Activated gamma-delta T cell (primary cell): ENCODE data around the gene APLP1.
A peak's percentile ranks its signal among the peaks of the same experiment; 100 is the strongest.
"Not testable (repeated sequence)": the region's sequence is repeated elsewhere in the genome, so short reads cannot be mapped to it uniquely, and the experiment has no call there.

Source experiments
- DNase-seq: peaks from one replicate; lab custom pipeline; 2025; lab: John Stamatoyannopoulos, UW

Gene APLP1

DNA sequence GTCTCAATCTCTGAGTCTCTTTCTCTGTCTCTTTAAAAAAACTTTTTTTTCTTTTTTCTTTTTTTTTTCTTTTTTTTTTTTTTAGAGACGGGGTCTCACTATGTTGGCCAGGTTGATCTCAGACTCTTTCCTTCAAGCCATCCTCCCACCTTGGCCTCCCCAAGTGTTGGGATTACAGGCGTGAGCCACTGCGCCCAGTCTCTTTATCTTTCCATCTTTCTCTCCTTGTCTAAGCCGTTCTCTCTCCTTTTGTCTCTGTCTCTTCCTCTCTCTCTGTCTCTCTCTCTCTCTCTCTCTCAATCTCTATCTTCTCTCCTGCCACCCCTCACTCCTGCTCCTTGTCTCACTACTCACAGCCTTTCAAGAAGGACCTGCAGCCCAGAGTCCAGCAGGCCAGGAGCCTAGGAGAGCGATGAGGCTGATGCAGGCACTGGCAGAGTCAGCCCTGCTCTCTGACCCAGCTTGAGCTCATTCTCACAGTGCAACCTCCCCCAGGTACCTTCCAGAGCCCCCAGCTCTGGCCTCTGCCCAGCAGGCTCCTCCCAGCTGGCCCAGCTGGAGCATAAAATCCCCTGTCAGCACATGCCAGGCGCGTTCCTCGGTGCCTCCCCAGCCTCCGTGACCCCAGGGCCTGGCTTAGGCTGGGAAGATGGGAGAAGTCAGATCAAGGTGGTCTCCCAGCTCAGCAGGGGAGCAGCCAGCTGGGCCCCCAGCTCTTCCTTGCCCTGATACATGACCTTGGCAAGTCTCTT lies 16.2 kb upstream of the APLP1 start, which contains the start of gene NPHS1:
Gene NPHS1 (minus strand): TSS at position 476 of the 752 bp plus-strand sequence. CDS start 667 bp downstream, outside the sequence.
- DNase-seq: no peak

GRCh38 chr19:35853038-35853756 lies 15.2 kb upstream of the APLP1 start:
- no peak for DNase-seq

- no peak for DNase-seq
These were observed 11.7 kb upstream of the APLP1 start, which contains the start of gene KIRREL2 for GRCh38 chr19:35856546-35857149. Gene KIRREL2, plus strand, starts transcription at chr19:35856911. Its CDS starts 209 bp downstream, at chr19:35857120.

GRCh38 chr19:35858311-35858710 lies 10.1 kb upstream of the APLP1 start:
- no peak for DNase-seq

- no peak for DNase-seq
These were observed 9.0 kb upstream of the APLP1 start for GRCh38 chr19:35859414-35859813.

DNA sequence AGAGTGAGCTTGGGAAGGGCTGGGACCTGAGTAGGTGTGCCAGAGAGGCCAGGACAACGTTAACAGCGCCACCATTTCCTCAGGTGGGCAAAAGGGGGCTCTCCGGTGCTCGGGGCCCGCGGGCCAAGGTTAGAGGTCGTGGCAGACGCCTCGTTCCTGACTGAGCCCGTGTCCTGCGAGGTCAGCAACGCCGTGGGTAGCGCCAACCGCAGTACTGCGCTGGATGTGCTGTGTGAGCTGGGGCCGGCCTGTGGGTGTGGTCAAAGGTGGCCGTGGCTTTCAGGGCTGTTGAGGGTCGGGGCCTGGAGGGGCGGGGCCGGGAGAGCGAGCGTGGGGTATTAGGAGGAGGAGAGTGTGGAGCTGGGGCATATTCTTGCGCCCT lies 7.9 kb upstream of the APLP1 start:
- no peak for DNase-seq

- no peak for DNase-seq
These were observed 7.3 kb upstream of the APLP1 start for GRCh38 chr19:35860818-35861639.

GRCh38 chr19:35861640-35862160 lies 6.7 kb upstream of the APLP1 start:
- no peak for DNase-seq

- DNase-seq: no peak
These were observed 5.8 kb upstream of the APLP1 start for GRCh38 chr19:35862528-35862927.

DNA sequence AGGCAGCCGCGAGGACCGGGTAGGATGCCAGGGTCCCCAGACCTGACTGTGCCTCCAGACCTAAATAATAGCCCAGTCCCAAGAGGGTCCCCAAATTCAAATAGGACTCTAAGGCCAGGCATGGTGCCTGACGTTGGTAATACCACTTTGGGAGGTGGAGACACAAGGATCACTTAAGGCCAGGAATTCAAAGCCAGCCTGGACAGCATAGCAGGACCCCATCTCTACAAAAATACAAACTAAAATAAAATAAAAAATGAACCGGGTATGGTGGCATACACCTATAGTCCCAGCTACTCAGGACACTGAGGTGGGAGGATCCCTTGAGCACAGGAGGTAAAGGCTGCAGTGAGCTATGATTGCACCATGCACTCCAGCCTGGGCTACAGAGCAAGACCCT lies 5.4 kb upstream of the APLP1 start:
- DNase-seq: no peak

DNA sequence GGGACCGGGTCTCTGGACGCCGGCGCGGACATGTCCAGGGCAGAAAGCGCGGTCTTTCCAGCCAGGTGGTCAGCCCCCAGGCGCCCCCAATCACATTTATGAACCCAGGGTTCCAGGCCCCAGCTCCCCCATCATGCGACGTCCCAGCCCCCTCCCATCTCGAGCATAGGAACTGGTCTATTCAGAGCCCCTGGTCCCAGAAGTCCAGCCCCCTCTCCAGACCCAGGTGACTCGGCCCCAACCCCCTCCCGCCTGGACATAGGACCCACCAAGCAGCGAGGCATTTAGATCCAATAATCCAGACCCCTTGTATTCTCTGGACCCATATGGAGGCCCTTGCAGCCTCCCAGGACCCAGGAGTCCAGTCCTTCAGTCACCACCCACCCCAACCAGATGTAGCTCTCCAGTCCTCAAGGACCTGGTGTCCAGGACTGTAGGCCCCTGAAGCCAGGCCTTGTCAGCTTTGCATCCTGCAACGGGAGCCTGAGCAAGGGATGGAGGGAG lies 501 bp downstream of the APLP1 start:
- no peak for DNase-seq

DNA sequence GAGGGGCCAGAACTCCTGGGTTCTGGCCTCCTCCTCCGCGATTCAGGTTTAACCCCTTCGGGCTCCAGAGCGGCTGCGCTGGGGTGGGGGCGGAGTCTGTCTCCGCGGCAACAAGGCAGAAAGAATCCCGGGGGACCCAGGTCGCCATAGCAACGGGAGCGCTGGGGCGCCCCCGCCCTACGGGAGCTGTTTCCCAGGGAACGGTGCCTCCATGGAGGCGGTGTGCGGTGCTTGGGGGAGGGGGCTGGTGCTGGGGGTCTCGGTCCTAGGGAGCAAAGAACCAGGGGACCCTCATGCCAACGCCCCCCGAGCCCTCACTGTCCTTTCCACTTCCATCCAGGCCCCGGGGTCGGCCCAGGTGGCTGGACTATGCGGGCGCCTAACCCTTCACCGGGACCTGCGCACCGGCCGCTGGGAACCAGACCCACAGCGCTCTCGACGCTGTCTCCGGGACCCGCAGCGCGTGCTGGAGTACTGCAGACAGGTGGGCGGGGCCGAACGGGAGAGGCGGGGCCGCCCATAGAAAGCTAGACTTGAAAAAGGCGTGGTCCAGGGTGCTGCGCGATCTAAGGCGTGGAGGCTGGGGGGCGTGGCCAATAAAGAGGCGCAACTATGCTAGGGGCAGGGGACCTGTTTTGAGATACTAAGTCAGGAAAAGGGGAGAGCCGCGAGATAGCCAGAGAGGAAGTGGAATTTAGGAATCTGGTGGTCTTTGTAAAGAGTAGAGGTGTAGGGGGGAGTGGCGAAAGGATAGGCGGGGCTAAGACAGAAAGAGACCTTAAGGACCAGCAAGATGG lies 1.2 kb downstream of the APLP1 start:
- DNase-seq: peak; percentile 47

DNA sequence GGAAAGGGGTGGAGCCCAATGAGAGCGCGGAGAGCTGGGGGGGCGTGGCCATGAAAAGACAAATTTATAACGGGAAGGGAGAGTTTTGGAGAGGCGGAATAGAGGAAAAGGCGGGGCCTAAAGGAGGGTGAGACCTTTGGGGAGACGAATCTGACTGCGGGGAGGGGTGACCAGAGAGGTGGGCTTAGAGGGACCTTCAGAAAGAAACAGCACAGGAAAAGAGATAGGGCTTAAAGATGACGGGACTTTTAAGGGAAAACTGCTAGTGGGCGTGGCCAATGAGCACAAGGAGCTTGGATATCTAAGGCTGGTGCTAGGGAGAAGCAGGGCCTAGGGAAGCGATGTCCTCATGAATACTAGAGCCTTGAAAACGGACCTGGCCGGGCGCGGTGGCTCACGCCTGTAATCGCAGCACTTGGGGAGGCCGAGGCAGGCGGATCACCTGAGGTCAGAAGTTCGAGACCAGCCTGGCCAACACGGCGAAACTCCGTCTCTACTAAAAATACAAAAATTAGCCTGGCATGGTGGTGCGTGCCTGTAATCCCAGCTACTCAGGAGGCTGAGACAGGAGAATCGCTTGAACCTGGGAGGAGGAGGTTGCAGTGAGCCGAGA lies 1.9 kb downstream of the APLP1 start:
- not testable (repeated sequence) for DNase-seq

- no peak for DNase-seq
These were observed 2.4 kb downstream of the APLP1 start for GRCh38 chr19:35870798-35871197.

DNA sequence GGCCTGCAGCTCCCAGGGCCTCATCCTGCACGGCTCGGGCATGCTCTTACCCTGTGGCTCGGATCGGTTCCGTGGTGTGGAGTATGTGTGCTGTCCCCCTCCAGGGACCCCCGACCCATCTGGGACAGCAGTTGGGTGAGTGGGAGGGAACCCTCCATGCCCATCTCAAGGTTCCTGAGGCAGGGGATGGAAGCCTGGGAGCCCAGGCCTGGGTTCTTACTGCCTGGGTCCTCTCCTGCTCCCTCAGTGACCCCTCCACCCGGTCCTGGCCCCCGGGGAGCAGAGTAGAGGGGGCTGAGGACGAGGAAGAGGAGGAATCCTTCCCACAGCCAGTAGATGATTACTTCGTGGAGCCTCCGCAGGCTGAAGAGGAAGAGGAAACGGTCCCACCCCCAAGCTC lies 3.2 kb downstream of the APLP1 start:
- no peak for DNase-seq

DNA sequence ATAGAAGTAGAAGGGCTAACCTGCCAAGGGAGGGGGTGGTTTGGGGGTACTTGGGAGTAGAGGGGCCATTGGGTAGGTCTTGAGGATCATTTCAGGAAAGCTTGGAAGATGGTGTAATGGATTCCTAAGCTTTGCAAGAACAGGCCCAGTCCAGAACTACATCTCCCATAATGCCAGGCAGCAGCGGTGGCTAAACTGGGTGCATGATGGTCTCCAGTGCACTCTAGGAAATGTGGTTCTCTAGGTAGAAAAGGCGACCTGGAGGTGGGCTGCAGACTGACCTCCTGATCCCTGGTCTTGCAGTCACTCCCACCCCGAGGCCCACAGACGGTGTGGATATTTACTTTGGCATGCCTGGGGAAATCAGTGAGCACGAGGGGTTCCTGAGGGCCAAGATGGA lies 3.8 kb downstream of the APLP1 start:
- no peak for DNase-seq

DNA sequence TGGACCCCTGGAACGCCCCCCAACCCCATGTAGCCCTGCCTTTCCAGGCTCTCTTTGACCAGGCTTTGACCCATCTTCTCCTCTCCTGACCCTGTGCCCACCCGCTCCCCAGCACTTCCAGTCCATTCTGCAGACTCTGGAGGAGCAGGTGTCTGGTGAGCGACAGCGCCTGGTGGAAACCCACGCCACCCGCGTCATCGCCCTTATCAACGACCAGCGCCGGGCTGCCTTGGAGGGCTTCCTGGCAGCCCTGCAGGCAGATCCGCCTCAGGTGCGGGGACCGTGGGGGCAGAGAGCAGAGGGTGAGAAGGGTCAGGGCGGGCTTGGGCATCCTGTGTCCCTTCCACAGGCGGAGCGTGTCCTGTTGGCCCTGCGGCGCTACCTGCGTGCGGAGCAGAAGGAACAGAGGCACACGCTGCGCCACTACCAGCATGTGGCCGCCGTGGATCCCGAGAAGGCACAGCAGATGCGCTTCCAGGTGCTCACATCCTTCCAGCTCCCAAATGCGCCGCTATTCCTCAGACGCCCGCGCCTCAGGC lies 6.1 kb downstream of the APLP1 start:
- no peak for DNase-seq

DNA sequence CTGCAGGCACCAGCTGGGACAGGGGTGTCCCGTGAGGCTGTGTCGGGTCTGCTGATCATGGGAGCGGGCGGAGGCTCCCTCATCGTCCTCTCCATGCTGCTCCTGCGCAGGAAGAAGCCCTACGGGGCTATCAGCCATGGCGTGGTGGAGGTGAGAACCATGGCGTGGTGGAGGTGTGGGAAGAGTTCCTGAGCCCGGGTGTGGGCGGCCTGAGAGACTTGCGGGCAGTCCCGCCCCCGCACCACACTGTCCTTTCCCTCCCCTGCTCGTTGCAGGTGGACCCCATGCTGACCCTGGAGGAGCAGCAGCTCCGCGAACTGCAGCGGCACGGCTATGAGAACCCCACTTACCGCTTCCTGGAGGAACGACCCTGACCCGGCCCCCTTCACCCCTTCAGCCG lies 10.7 kb downstream of the APLP1 start:
- DNase-seq: no peak

- DNase-seq: peak; percentile 56
These were observed 11.5 kb downstream of the APLP1 start for GRCh38 chr19:35879770-35880317.
